MM.1S (cell line): ENCODE data around the gene KCNT1.

ENCODE experiments used
- EZH2 ChIP-seq: fragments of 300-600 bp; sonication (generic); optimal IDR thresholded peaks from 2 replicates; pipeline ENCODE3; 2017; ENCODE audit warnings: low read depth, mild to moderate bottlenecking, antibody characterized with exemption, low read length, mixed read lengths
- TF ChIP-seq, protein P1 (sequence below): fragments of 300-600 bp; sonication (generic); IDR thresholded peaks from 2 replicates; pipeline ENCODE4 v1.5.1; 2016; ENCODE audit warnings: antibody characterized with exemption, low read length, mixed read lengths

DNA sequence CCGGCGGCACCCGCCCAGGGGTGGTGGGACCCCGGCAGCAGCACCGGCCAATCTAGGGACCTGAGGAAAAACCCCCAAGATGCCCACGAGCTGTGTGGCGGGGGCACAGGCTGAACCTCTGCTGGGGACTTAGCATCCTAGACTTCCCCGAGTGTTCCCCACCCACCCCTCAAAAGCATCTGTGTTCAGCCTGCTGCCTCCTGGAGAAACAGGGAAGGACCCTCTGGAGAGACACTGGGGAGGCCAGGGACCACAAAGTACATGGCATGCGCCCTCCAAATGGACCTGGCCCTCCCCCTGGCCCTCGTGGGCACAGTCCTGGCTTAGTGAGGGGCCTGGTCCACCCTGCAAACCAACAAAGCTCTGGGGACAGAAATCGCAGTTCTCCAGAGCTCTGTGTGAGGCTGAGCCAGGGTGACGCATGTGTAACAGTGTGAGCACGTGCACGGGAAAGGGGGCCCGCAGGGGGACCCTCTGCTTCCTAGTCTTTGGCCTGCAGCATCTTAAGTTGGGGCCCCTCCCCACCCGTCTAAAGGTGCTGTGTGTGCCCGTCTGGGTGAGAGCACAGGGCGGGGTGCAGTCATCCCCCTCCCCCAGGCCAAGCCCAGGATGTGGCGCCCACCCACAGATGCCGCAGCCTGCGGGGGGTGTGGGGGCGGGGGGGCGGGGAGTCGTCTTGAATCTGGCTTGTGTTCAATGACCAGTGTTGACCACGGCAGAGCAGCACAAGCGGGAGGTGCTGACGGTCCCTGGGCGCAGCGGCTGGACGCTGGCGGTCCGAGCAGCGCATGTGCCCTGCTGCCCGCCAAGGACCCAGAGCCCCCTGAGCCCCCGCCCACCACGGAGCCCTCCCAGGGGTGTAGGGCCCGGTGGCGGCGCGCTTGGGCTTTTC is 672 bp upstream of the KCNT1 start:
- TF ChIP-seq EZH2: no peak
- TF ChIP-seq, protein P1, sequence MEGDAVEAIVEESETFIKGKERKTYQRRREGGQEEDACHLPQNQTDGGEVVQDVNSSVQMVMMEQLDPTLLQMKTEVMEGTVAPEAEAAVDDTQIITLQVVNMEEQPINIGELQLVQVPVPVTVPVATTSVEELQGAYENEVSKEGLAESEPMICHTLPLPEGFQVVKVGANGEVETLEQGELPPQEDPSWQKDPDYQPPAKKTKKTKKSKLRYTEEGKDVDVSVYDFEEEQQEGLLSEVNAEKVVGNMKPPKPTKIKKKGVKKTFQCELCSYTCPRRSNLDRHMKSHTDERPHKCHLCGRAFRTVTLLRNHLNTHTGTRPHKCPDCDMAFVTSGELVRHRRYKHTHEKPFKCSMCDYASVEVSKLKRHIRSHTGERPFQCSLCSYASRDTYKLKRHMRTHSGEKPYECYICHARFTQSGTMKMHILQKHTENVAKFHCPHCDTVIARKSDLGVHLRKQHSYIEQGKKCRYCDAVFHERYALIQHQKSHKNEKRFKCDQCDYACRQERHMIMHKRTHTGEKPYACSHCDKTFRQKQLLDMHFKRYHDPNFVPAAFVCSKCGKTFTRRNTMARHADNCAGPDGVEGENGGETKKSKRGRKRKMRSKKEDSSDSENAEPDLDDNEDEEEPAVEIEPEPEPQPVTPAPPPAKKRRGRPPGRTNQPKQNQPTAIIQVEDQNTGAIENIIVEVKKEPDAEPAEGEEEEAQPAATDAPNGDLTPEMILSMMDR: no peak
